NCI-H2107 treated with DMSO at 0.1 percent for 48 hours (cell line): Measurements from ENCODE around the gene ATP9A.
"Not testable (repeated sequence)": the region's sequence is repeated elsewhere in the genome, so short reads cannot be mapped to it uniquely, and the experiment has no call there.

Experiments
- DNase-seq: peaks from one replicate; lab custom pipeline; 2025; ENCODE audit not compliant: unreplicated experiment; lab: John Stamatoyannopoulos, UW

Gene ATP9A

GRCh38 chr20:51752343-51752951 is 15.7 kb downstream of the ATP9A start:
- no peak for DNase-seq

DNA sequence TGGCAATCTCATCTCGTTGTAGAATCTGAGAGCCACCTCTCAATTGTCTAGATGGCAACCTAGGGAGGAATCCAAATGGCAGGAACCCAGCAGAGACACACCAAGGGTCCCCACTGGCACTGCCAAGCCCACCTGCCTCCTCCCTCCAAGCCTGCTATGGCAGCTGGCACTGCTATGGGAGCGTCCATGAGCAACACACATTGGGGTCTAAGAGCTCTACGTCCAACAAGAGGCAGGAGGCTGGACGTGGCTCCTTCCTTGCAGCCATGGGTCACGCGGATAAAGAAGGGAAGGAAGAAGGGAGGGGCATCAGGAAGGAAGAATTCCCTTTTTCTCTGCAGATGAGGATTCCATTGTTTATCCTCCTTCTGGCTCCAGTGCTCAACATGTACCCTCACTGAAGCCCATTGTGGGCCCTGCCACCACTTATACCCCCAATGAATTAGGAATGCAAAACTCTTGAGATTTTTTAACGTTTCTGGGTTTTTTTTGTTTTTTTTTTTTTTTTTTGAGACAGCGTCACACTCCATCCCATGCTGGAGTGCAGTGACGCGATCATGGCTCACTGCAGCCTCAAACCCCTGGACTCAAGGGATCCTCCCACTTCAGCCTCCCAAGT is 17.3 kb downstream of the ATP9A start:
- DNase-seq = no peak

DNA sequence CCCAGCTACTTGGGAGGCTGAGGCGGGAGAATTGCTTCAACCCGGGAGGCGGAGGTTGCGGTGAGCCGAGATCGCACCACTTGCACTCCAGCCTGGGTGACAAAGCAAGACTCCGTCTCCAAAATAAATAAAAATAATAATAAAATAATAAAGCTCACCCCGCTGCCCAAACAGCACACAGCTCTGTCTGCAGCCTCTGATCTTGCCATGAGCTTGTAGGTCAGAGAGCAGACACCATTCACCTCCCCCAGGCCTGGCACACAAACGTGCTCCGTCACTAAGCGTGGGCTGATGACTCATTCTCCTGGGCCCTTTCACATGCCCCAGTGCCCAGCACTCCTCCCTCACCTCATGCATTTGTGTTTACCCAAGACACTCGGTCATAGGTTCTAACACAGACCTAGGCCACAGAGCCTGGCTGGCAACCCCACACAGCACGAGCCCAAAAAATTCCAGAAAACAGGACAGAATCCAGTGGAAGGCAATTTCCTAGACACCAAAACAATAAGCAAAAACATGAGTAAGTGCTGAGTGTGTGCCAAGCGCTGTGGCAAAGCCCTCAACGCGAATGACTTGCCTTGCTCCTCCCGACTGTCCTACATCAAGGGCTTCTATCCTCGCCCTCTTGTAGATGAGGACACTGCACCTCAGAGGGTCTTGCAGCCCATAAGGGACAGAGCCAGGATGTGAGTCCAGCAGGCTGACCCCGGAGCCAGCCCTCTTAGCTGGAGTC is 18.0 kb downstream of the ATP9A start:
- no peak for DNase-seq

DNA sequence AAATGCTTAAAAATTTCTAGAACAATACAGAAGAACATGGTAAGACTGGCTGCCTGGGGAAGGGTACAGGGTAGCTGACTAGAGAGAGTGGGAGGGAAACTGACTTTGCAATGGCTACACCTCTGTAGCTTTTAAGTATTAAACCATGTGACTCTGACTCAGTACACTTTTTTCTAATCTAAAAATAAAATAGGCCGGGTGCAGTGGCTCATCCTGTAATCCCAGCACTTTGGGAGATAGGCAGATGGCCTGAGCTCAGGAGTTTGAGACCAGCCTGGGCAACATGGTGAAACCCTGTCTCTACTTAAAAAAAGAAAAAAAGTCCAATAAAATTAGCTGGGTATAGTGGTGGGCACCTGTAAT is 18.5 kb downstream of the ATP9A start:
- DNase-seq = no peak

GRCh38 chr20:51747182-51747911 is 20.8 kb downstream of the ATP9A start:
- no peak for DNase-seq

DNA sequence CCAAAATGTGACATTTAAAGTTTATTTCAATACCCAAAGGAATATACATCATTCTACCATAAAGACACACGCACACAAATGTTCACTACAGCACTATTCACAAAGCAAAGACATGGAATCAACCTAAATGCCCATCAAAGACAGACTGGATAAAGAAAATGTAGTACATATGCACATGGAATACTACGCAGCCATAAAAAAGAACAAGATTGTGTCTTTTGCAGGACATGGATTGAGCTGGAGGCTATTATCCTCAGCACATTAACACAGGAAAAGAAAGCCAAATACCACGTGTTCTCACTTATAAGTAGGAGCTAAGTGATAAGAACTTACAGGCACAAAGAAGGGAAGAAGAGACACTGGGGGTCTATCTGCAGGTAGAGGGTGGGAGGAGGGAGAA is 22.4 kb downstream of the ATP9A start:
- no peak for DNase-seq

GRCh38 chr20:51740838-51741237 is 27.4 kb downstream of the ATP9A start:
- DNase-seq = no peak

GRCh38 chr20:51740308-51740707 is 27.9 kb downstream of the ATP9A start:
- not testable (repeated sequence) for DNase-seq

DNA sequence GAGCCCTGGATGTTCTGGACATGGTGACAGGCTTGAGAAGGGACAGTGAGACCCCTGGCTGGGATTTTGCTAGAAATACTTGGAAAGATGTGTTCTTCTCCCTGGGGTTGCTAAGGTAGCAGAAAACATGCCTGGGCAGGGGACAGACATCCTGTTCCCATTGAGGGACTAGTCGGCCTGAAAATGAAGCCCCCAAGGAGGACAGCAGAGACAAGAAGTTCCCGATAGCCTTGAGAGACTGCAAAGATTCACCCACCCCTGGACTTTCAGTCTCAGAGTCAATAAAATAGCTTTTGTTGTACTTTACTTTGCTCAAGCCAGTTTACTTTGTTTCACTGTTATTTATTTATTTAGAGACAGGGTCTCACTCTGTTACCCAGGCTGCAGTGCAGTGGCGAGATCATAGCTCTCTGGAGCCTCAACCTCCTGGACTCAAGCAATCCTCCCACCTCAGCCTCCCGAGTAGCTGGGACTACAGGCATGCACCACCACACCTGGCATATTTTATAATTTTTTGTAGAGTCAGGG is 28.4 kb downstream of the ATP9A start:
- DNase-seq = no peak

DNA sequence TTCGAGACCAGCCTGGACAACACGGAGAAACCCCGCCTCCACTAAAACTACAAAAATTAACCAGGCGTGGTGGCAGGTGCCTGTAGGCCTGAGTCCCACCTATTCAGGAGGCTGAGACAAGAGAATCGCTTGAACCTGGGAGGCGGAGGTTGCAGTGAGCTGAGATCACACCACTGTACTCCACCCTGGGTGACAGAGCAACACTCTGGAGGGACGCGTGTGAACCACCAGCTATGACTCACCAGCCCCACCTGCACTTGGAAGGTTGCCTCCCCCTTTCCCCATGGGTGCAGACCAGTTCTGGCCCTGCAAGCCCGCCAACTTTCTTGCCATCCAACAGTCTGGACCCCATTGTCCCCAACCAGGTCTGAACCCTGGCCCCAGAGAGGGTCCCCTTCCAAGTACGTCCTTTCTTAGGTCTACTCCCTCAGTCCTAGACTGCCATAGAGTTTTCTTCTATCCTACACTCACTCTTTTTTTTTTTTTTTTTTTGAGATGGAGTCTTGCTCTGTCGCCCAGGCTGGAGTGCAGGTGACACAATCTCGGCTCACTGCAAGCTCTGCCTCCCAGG is 29.2 kb downstream of the ATP9A start:
- no peak for DNase-seq

GRCh38 chr20:51738261-51738660 is 29.9 kb downstream of the ATP9A start:
- not testable (repeated sequence) for DNase-seq

DNA sequence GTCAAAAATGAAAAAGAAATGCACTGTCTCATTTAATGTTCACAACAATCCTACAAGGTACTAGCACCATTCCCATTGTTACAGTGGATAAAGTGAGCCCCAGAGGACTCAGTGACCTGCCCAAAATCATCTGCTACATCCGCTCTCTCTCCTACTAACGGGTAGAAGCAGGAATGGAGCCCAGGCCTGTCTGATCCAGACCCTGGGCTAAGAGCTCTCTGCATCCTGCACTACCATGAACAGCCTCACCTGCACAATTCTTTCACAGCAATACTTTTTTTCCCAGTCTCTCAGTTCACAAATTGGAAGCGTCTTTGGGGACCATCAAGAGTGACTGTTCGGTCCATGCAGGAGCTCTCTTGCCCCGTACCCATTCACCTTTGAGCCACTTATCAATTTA is 31.2 kb downstream of the ATP9A start:
- no peak for DNase-seq

DNA sequence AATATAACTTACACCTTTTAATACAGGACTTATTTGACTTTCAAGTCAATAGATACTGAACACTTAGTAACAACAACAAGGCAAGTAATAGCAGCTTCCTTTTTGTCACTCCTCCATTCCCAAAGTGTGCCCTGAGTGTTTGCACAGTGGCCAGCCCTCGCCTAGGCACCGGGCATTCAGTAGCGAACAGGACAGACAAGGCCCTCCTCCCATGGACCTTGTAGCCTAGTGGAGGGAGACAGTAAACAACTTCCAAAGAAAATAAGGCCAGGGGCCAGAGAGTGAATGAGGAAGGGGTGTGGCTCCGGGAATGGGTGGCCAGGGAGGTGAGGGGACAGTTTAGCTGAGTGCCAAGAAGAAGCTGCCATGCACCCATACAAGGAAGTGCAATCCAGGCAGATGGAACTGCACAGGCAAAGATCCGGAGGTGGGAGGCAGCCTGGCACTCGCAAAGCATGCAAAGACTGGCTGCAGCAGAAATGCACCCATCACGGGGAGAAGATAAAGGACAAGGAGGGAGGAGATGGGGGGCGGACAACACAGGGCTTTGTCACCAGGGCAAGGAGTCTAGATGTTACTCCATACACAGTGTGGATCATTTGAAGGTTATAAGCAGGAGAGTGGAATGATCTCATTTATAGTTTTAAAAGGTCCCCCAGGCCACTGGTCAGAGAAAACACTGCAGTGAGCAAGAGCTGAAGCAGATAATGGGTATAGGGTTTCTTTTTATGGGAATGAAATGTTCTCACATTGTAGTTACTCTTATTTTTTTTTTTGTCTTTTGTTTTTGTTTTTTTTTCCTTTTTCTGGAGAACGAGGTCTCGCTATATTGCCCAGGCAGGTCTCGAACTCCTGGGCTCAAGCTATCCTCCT is 32.2 kb downstream of the ATP9A start:
- no peak for DNase-seq

GRCh38 chr20:51734876-51735720 is 33.1 kb downstream of the ATP9A start:
- no peak for DNase-seq

DNA sequence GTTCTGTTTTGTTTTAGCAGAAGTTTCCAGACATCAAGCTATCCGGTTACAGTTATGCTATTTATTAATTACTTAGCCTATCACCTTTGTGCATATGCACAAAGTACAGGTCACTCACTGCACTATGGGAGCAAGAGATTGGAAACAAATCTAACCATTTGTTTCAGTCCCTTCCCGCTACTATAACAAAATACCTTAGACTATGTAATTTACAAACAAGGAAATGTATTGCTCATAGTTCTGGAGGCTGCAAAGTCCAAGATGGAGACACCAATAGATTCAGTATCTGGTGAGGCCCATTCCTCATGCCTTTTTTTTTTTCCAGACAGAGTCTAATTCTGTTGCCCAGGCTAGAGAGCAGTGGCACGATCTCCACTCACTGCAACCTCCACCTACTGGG is 35.1 kb downstream of the ATP9A start:
- DNase-seq = no peak

DNA sequence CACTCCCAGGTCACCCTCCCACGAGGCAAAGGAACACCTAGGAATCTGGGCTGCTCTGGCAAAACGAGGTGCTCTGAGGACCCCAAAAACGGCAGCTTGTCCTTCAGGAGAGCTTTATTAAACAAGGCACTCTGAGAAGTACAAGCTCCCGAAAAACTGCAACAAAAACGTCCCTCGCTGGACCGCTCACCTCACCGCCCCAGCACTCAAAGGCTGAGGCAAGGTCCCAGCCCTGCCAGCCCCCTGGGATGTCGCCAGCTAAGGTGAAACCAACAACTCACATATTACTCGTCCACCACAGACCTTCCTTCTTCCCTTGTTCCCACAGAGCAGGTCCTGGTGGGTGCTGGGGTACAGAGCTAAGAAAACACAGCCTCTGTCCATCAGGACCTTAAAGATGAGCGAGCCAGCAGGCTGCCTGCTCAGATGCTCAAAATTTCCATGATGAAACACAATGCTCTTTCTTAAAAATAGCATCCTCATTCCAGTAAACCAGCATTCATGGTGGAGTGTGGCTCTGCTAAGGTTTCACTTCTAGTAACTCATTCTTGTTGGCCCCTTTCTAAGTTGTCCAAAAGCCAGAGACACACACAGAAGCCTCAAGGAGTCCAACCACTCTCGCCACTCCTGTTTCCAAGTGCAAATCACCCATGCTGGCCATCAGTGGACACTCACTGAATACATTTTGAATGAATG is 35.9 kb downstream of the ATP9A start:
- DNase-seq = no peak

DNA sequence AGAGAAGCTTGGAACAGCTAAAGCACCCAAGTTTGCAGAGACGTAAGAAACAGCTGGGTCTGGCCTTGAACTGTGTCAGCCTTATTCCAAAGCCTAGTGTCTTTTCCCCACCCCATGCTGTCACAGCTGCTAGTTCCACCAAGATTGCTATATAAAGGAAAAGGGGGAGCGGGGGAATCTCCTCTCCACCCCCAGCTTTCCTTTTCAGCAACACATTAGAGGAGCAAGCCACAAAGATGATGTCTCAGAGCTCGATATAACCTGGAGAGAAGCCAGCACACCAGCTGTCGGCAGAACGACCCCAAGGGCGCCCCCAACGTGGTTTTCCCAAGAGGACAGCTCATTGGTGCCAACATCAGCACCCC is 36.5 kb downstream of the ATP9A start:
- no peak for DNase-seq

- DNase-seq = no peak
Measured at GRCh38 chr20:51729771-51730170, 38.4 kb downstream of the ATP9A start.

- DNase-seq = no peak
Measured at GRCh38 chr20:51728737-51729136, 39.5 kb downstream of the ATP9A start.
